Astrocyte (in vitro differentiated cells and primary cell): ENCODE measurements around the gene PSME4. TPM values are rescaled to one million over a fixed set of nuclear protein-coding genes. Genes with fewer than 3 reads are reported as not detected.

Source experiments
- DNase-seq: peaks from one replicate; pipeline ENCODE4 v3.0.0-alpha.2; 2010; ENCODE audit warnings: low read depth
- FAIRE-seq: peaks from 2 replicates; lab custom pipeline; 2011; peaks lifted over from hg19 to GRCh38; lab: Jason Lieb, UNC
- H2AFZ ChIP-seq: 2 replicates; pipeline ENCODE4 v1.6.0; 2012; ENCODE audit warnings: low read depth, low read length, inconsistent platforms
- H3K27ac ChIP-seq: 2 replicates; pipeline ENCODE4 v1.5.1; 2011; ENCODE audit warnings: low read depth, low read length, inconsistent platforms
- H3K27me3 ChIP-seq: 2 replicates; pipeline ENCODE4 v1.6.0; 2011; ENCODE audit warnings: low read length, inconsistent platforms; ENCODE audit not compliant: insufficient read depth
- H3K36me3 ChIP-seq: 2 replicates; pipeline ENCODE4 v1.5.1; 2011; ENCODE audit warnings: low read length, inconsistent platforms; ENCODE audit not compliant: insufficient read depth
- H3K4me1 ChIP-seq: 2 replicates; pipeline ENCODE4 v1.5.1; 2011; ENCODE audit warnings: low read length, inconsistent platforms; ENCODE audit not compliant: insufficient read depth
- H3K4me2 ChIP-seq: 2 replicates; pipeline ENCODE4 v1.6.0; 2012; ENCODE audit warnings: low read length, inconsistent platforms
- H3K4me3 ChIP-seq: 2 replicates; pipeline ENCODE4 v1.5.1; 2011; ENCODE audit warnings: low read depth, mild to moderate bottlenecking, low read length, inconsistent platforms; ENCODE audit not compliant: insufficient read depth
- H3K79me2 ChIP-seq: 2 replicates; pipeline ENCODE4 v1.6.0; 2012; ENCODE audit warnings: mild to moderate bottlenecking, low read length, inconsistent platforms; ENCODE audit not compliant: insufficient read depth
- H3K9ac ChIP-seq: 2 replicates; pipeline ENCODE4 v1.6.0; 2012; ENCODE audit warnings: mild to moderate bottlenecking, low read length, inconsistent platforms
- H3K9me3 ChIP-seq: 2 replicates; pipeline ENCODE4 v1.5.1; 2012; ENCODE audit warnings: low read depth, mild to moderate bottlenecking, low read length, inconsistent platforms; ENCODE audit not compliant: insufficient read depth
- H4K20me1 ChIP-seq: 2 replicates; pipeline ENCODE4 v1.6.0; 2012; ENCODE audit warnings: low read length, inconsistent platforms; ENCODE audit not compliant: insufficient read depth
- H3K27ac Mint-ChIP-seq: one replicate; pipeline ENCODE4 v1.8.0; 2021; ENCODE audit warnings: mild to moderate bottlenecking, mixed read lengths; ENCODE audit not compliant: unreplicated experiment
- H3K27me3 Mint-ChIP-seq: one replicate; pipeline ENCODE4 v1.8.0; 2021; ENCODE audit warnings: low read depth, mixed read lengths; ENCODE audit not compliant: unreplicated experiment
- H3K36me3 Mint-ChIP-seq: one replicate; pipeline ENCODE4 v1.8.0; 2021; ENCODE audit warnings: low read depth, mixed read lengths; ENCODE audit not compliant: unreplicated experiment
- H3K4me1 Mint-ChIP-seq: one replicate; pipeline ENCODE4 v1.8.0; 2021; ENCODE audit warnings: low read depth, mixed read lengths; ENCODE audit not compliant: unreplicated experiment
- H3K4me3 Mint-ChIP-seq: one replicate; pipeline ENCODE4 v1.8.0; 2021; ENCODE audit warnings: mild to moderate bottlenecking, moderate library complexity, mixed read lengths; ENCODE audit not compliant: unreplicated experiment
- H3K9me3 Mint-ChIP-seq: one replicate; pipeline ENCODE4 v1.8.0; 2021; ENCODE audit warnings: mild to moderate bottlenecking, mixed read lengths; ENCODE audit not compliant: unreplicated experiment
- EZH2 ChIP-seq: IDR thresholded peaks from 2 replicates; pipeline ENCODE4 v1.6.1; 2012; ENCODE audit warnings: mild to moderate bottlenecking, low read length, inconsistent platforms; ENCODE audit not compliant: insufficient read depth
- total RNA-seq: library from RNA; stranded (reverse); gene quantifications from 2 replicates; pipeline ENCODE4 v1.2.1, GENCODE V29; 2021
- TF ChIP-seq, protein P1 (sequence below): IDR thresholded peaks from 2 replicates; pipeline ENCODE4 v1.5.1; 2011; ENCODE audit warnings: low read depth, mild to moderate bottlenecking, inconsistent platforms, low read length, moderate library complexity; ENCODE audit not compliant: insufficient read depth

The PSME4 gene
- total RNA-seq, 1 donor from 2014 or later = 110 TPM

GRCh38 chr2:53828331-53828730, 142.5 kb downstream of the PSME4 start:
- no peaks in the 10 kb centered on the region for H3K4me1 ChIP-seq
- no peak overlapping the region for H3K9ac ChIP-seq
- no peak overlapping the region for H3K4me2 ChIP-seq
- no peak overlapping the region for H3K4me3 ChIP-seq
- Mint-ChIP-seq H3K4me3 (no peak overlapping the region), H3K27ac (no peak overlapping the region), H3K36me3 (peaks cover 4% of the 10 kb centered on the region), H3K4me1 (peaks cover 6% of the 10 kb centered on the region), H3K9me3 (no peaks in the 10 kb centered on the region), H3K27me3 (no peaks in the 10 kb centered on the region)
- H3K27me3 ChIP-seq = no peaks in the 10 kb centered on the region
- H3K27ac ChIP-seq = no peak overlapping the region
- H3K79me2 ChIP-seq = no peaks in the 10 kb centered on the region
- no peaks in the 10 kb centered on the region for H3K9me3 ChIP-seq
- H4K20me1 ChIP-seq = no peaks in the 10 kb centered on the region
- TF ChIP-seq EZH2 = no peak
- TF ChIP-seq, protein P1, sequence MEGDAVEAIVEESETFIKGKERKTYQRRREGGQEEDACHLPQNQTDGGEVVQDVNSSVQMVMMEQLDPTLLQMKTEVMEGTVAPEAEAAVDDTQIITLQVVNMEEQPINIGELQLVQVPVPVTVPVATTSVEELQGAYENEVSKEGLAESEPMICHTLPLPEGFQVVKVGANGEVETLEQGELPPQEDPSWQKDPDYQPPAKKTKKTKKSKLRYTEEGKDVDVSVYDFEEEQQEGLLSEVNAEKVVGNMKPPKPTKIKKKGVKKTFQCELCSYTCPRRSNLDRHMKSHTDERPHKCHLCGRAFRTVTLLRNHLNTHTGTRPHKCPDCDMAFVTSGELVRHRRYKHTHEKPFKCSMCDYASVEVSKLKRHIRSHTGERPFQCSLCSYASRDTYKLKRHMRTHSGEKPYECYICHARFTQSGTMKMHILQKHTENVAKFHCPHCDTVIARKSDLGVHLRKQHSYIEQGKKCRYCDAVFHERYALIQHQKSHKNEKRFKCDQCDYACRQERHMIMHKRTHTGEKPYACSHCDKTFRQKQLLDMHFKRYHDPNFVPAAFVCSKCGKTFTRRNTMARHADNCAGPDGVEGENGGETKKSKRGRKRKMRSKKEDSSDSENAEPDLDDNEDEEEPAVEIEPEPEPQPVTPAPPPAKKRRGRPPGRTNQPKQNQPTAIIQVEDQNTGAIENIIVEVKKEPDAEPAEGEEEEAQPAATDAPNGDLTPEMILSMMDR = no peak
- no peaks in the 10 kb centered on the region for H3K36me3 ChIP-seq
- H2AFZ ChIP-seq = no peak overlapping the region
- FAIRE-seq (no peak), DNase-seq (no peak)

DNA sequence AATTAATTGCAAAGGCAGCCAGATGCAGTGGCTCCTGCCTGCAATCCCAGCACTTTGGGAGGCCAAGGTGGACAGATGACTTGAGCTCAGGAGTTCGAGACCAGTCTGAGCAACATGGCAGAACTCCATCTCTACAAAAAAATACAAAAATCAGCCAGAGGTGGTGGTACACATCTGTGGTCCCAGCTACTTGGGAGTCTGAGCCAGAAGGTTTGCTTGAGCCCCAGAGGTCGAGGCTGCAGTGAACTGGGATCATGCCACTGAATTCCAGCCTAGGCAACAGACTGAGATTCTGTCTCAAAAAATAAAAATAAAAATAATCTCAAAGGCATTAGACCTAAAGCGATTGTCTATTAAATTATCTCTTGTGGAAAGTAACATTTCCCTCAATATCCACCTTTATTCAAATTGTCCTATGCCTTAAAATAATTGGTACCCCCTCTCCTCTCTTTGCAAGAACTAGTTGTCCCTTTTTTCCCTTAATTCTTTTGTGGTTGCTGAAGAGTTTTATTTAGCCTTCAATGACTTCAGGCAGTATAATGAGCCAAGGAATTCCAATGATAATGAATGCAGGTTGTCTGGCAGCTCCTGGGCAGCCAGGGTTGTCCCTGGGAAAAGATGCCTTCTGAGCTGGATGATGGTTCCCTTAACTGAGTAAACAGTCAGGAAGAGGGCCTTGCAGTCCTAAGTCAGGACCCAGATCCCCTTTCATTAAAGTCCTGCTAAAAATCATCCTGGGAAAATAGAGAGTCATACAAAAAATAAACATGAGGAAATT, 143.2 kb downstream of the PSME4 start:
- no peaks in the 10 kb centered on the region for H3K4me1 ChIP-seq
- no peak overlapping the region for H3K4me2 ChIP-seq
- no peak for TF ChIP-seq EZH2
- TF ChIP-seq, protein P1 = no peak
- Mint-ChIP-seq H3K27ac (no peak overlapping the region), H3K36me3 (peaks cover 4% of the 10 kb centered on the region), H3K4me1 (peaks cover 6% of the 10 kb centered on the region), H3K9me3 (no peaks in the 10 kb centered on the region), H3K27me3 (no peaks in the 10 kb centered on the region), H3K4me3 (no peak overlapping the region)
- no peaks in the 10 kb centered on the region for H4K20me1 ChIP-seq
- peak; percentile 53 for DNase-seq
- H2AFZ ChIP-seq = no peak overlapping the region
- FAIRE-seq = no peak
- no peak overlapping the region for H3K4me3 ChIP-seq
- H3K9me3 ChIP-seq = no peaks in the 10 kb centered on the region
- peaks cover 4% of the 10 kb centered on the region for H3K36me3 ChIP-seq
- no peak overlapping the region for H3K9ac ChIP-seq
- no peaks in the 10 kb centered on the region for H3K27me3 ChIP-seq
- no peak overlapping the region for H3K27ac ChIP-seq
- H3K79me2 ChIP-seq = no peaks in the 10 kb centered on the region
